ENCODE measurements around the gene HDAC8. TPM values are rescaled to one million over a fixed set of nuclear protein-coding genes. Genes with fewer than 3 reads are reported as not detected.
A peak's percentile ranks its signal among the peaks of the same experiment; 100 is the strongest.

Gene HDAC8
- total and polyA plus RNA-seq, 9 of the 15 experiments (the other 6 are each of a cell fraction or from before 2014, with no cell fraction given): 18.9 to 53.8 (median 28.7) TPM

- H3K27ac ChIP-seq (ENCODE audit: extremely low read depth, low read depth, low read length): no peak overlapping the region
- no peaks in the 10 kb centered on the region for H3K9me3 ChIP-seq (replicated peaks; ENCODE audit: control insufficient read depth, insufficient read depth, low read depth, low read length)
- no peak overlapping the region for H3K4me3 ChIP-seq
- intact Hi-C loops (cut with micrococcal nuclease) (no loop called here), in situ Hi-C loops (cut with MboI) (no loop called here)
- 18% methylated on average over 5 of the region's 5 CpGs for WGBS (ENCODE audit: insufficient coverage, low coverage, missing lambda C conversion rate)
- H3K4me1 ChIP-seq (replicated peaks in 1 of 2; ENCODE audit: control insufficient read depth in 2 of 2, insufficient read depth in 2 of 2, low read length in 2 of 2): no peaks in the 10 kb centered on the region; a peak in 1 of 5 replicates
- FAIRE-seq (peak; percentile 23), ATAC-seq (0 out of 3 replicates have a peak, but pooled peaks have one; percentile 51), DNase-seq (ENCODE audit: extremely low read depth in 1 of 4, low spot score in 3 of 4) (peak in 1 of 4 experiments; percentile 12)
- no peak overlapping the region for H3K4me2 ChIP-seq (ENCODE audit: insufficient read depth, low read length)
- H3K79me2 ChIP-seq (ENCODE audit: control insufficient read depth, insufficient read depth, low read length): no peaks in the 10 kb centered on the region
- ChIA-PET POLR2A (no interaction called here), CTCF (ENCODE audit: low intra/inter-chr PET ratio) (no interaction called here)
- H3K9ac ChIP-seq (ENCODE audit: insufficient read depth in 1 of 2, low read depth in 2 of 2, low read length in 2 of 2): no peak overlapping the region
- no peak for TF ChIP-seq ZNF41 (CRISPR knock-in tag; conservative IDR thresholded peaks at IDR 0.05)
- no peak for TF ChIP-seq CEBPB (tag; IDR thresholded peaks at IDR 0.05)
- no peak for TF ChIP-seq SMARCB1 (IDR thresholded peaks at IDR 0.05; ENCODE audit: insufficient read length, low read depth)
- TF ChIP-seq RFX1 (IDR thresholded peaks at IDR 0.05): peak; percentile 87
- 0 out of 2 replicates have a peak, but pooled peaks have one; percentile 35 for TF ChIP-seq JUND (IDR thresholded peaks at IDR 0.05; ENCODE audit: borderline replicate concordance, low read depth, low read length)
- no peak for TF ChIP-seq JUND (tag; IDR thresholded peaks at IDR 0.05; ENCODE audit: borderline replicate concordance, low read depth, low read length)
- TF ChIP-seq CREB1 (IDR thresholded peaks at IDR 0.05): no peak
- TF ChIP-seq CREB1 (CRISPR knock-in tag; IDR thresholded peaks at IDR 0.05): peak; percentile 48; the same call in 1 of the 2 replicates
- TF ChIP-seq SMC3 (conservative IDR thresholded peaks at IDR 0.05; ENCODE audit: insufficient read depth, low read depth, low read length): no peak
- TF ChIP-seq CREM (IDR thresholded peaks at IDR 0.05; ENCODE audit: low read depth): peak; percentile 71
- no peak for TF ChIP-seq ATF1 (CRISPR knock-in tag; IDR thresholded peaks at IDR 0.05)
- TF ChIP-seq ATF1 (tag; IDR thresholded peaks at IDR 0.05): peak; percentile 35; the same call in 1 of the 2 replicates
- TF ChIP-seq RBM34 (IDR thresholded peaks at IDR 0.05; ENCODE audit: borderline replicate concordance, insufficient read depth, low read length): no peak
- TF ChIP-seq U2AF1 (optimal IDR thresholded peaks at IDR 0.05; ENCODE audit: low read depth, low read length): no peak
- TF ChIP-seq ATF7 (IDR thresholded peaks at IDR 0.05): no peak
- no peak for TF ChIP-seq TOE1 (IDR thresholded peaks at IDR 0.05; ENCODE audit: borderline replicate concordance)
- TF ChIP-seq TOE1 (CRISPR knock-in tag; IDR thresholded peaks at IDR 0.05; ENCODE audit: borderline replicate concordance, low read depth): no peak
- no peak for TF ChIP-seq YBX1 (IDR thresholded peaks at IDR 0.05)
- TF ChIP-seq FOSL1 (tag; conservative IDR thresholded peaks at IDR 0.05): peak; percentile 42; the same call in 1 of the 2 replicates
- TF ChIP-seq RHOXF2B (CRISPR knock-in tag; conservative IDR thresholded peaks at IDR 0.05): no peak
- no peak for TF ChIP-seq THAP7 (CRISPR knock-in tag; IDR thresholded peaks at IDR 0.05)
- TF ChIP-seq NR0B1 (IDR thresholded peaks at IDR 0.05; ENCODE audit: partially characterized antibody): no peak
- peak; percentile 41; the same call in 1 of the 2 replicates for TF ChIP-seq BMI1 (IDR thresholded peaks at IDR 0.05; ENCODE audit: low read length)
- no peaks in the 10 kb centered on the region for H3K9me1 ChIP-seq (ENCODE audit: control insufficient read depth, insufficient read depth, low read length)
- H4K20me1 ChIP-seq (replicated peaks; ENCODE audit: control insufficient read depth, insufficient read depth, low read length): no peaks in the 10 kb centered on the region
- no peaks in the 10 kb centered on the region for H3K27me3 ChIP-seq (ENCODE audit: control insufficient read depth in 2 of 2, insufficient read depth in 2 of 2, low read length in 2 of 2)
- no TSS peak for BruUV-seq (replicated peaks)
- no peaks in the 10 kb centered on the region for H3K36me3 ChIP-seq (ENCODE audit: control insufficient read depth, insufficient read depth, low read length)
- H2AFZ ChIP-seq (ENCODE audit: low read depth, low read length): no peak overlapping the region
Measured at GRCh38 chrX:72348247-72348979, 224.2 kb downstream of the HDAC8 start.
